Measurements from ENCODE around the gene IGSF10.

The IGSF10 gene

GRCh38 chr3:151421938-151422337 is 38.9 kb downstream of the IGSF10 start:
- peak; percentile 74 to 82 for DNase-seq

DNA sequence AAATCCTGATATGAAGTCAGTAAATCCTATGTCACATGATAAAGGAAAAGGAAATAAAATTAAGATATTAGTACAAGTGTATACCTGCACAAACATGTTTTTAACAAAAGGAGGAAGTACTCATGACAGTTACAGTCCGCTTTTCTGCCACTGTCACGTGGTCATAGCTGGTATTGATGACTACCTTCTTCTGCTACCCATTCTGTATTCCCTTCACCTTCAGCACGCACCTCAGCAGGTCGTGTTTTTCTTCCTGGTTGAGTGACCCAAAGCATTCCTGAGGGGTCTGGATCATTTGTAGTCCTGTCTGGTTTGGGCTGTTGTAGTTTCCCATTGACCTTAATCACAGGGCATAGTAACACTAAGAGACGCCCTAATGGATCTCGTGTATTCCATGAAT is 41.1 kb downstream of the IGSF10 start:
- DNase-seq, result no peak

DNA sequence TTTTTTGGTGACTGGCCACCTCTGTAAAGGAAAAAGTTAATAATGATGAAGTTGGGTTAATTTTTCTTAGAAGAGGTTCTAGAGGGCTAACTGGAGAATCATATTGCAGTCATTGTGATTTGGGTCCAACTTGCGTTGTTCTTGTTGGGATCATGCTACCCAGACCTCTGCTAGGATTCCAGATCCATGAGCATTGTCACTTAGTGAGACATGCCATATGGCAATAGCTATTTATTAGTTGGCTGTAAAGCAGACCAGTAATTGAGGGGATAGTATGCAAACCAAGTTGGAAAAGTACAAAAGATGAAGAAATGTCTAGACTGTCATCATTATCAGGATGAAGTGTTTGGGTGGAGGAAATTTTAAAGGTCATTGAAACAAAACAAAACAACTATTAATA is 45.6 kb downstream of the IGSF10 start:
- DNase-seq, result no peak

DNA sequence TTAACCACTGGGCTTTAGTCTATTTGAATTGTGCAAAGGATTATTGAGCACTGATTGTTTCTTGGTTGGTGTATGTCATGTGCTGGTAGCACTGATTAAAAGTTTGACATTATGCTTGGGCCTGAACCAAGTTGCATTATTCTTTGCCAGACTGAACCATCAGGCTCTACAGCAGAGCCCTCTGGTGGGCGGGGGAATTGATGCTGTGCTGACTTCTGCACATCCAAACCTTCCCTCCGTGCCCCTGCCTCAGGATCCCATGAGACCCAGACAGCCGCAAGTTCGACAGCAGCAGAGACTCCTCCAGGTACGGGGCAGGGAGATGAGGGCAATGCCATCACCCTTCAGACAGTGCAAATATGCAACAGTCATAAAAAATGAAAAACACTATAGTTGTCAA is 47.9 kb downstream of the IGSF10 start:
- peak in 1 of 2 experiments; percentile 5 for DNase-seq
